ENCODE results near the gene GUCY2D. TPM values are rescaled to one million over a fixed set of nuclear protein-coding genes. Genes with fewer than 3 reads are reported as not detected.

Gene GUCY2D
- polyA plus RNA-seq, 1 donor (not counting 4 experiments of a cell fraction or from before 2014, with no cell fraction given): 0.25 TPM

- no peaks in the 10 kb centered on the region for H3K27me3 ChIP-seq (ENCODE audit: control insufficient read depth, extremely low read depth, insufficient read depth, low read length)
- H3K4me1 ChIP-seq (ENCODE audit: control insufficient read depth, extremely low read depth, insufficient read depth, low read length): peaks cover 34% of the 10 kb centered on the region
- H4K20me1 ChIP-seq (ENCODE audit: control insufficient read depth, extremely low read depth, insufficient read depth, low read length): no peaks in the 10 kb centered on the region
- DNase-seq (ENCODE audit: low read depth, low spot score) (no peak), FAIRE-seq (no peak)
- H3K79me2 ChIP-seq (ENCODE audit: control insufficient read depth, insufficient read depth, low read length): no peaks in the 10 kb centered on the region
- no peak overlapping the region for H3K9ac ChIP-seq (ENCODE audit: control insufficient read depth, extremely low read depth, insufficient read depth, low read length)
- no peak for TF ChIP-seq EZH2 (IDR thresholded peaks at IDR 0.05; ENCODE audit: low read length)
- no peak for TF ChIP-seq CTCF (optimal IDR thresholded peaks at IDR 0.05 in 1 of 3, IDR thresholded peaks at IDR 0.05 in 1 of 3, conservative IDR thresholded peaks at IDR 0.05 in 1 of 3; ENCODE audit: extremely low read depth in 1 of 3, insufficient read depth in 2 of 3, low read length in 3 of 3)
- H3K9me1 ChIP-seq (ENCODE audit: control insufficient read depth, extremely low read depth, insufficient read depth, low read length): no peaks in the 10 kb centered on the region
- no peak overlapping the region for H3K27ac ChIP-seq (ENCODE audit: control insufficient read depth, insufficient read depth, low read length)
- H3K4me2 ChIP-seq (ENCODE audit: control insufficient read depth, extremely low read depth, insufficient read depth, low read depth, low read length): no peak overlapping the region
- no peak overlapping the region for H2AFZ ChIP-seq (ENCODE audit: control insufficient read depth, low read length)
- H3K4me3 ChIP-seq (ENCODE audit: control insufficient read depth in 2 of 3, extremely low read depth in 1 of 3, insufficient read depth in 2 of 3, low read depth in 1 of 3, low read length in 3 of 3): no peak overlapping the region
- no peaks in the 10 kb centered on the region for H3K36me3 ChIP-seq (ENCODE audit: control insufficient read depth in 2 of 2, extremely low read depth in 1 of 2, insufficient read depth in 2 of 2, low read length in 2 of 2)
- dilution Hi-C loops (cut with MboI; ENCODE audit: extremely low pct_ligation_motif_present, low sequenced_read_pairs): no loop called here
- H3K9me3 ChIP-seq (ENCODE audit: control insufficient read depth, low read depth, low read length): no peaks in the 10 kb centered on the region
Observed at GRCh38 chr17:8014558-8014850, 12.1 kb downstream of the GUCY2D start.

GRCh38 chr17:8015236-8015956, 13.0 kb downstream of the GUCY2D start:
- no peak overlapping the region for H3K27ac ChIP-seq (ENCODE audit: control insufficient read depth, insufficient read depth, low read length)
- H3K27me3 ChIP-seq (ENCODE audit: control insufficient read depth, extremely low read depth, insufficient read depth, low read length): no peaks in the 10 kb centered on the region
- FAIRE-seq (no peak), DNase-seq (ENCODE audit: low read depth, low spot score) (no peak)
- H2AFZ ChIP-seq (ENCODE audit: control insufficient read depth, low read length): no peak overlapping the region
- dilution Hi-C loops (cut with MboI; ENCODE audit: extremely low pct_ligation_motif_present, low sequenced_read_pairs): no loop called here
- no peaks in the 10 kb centered on the region for H3K36me3 ChIP-seq (ENCODE audit: control insufficient read depth in 2 of 2, extremely low read depth in 1 of 2, insufficient read depth in 2 of 2, low read length in 2 of 2)
- no peaks in the 10 kb centered on the region for H3K9me1 ChIP-seq (ENCODE audit: control insufficient read depth, extremely low read depth, insufficient read depth, low read length)
- no peak overlapping the region for H3K4me3 ChIP-seq (ENCODE audit: control insufficient read depth in 2 of 3, extremely low read depth in 1 of 3, insufficient read depth in 2 of 3, low read depth in 1 of 3, low read length in 3 of 3)
- H3K4me1 ChIP-seq (ENCODE audit: control insufficient read depth, extremely low read depth, insufficient read depth, low read length): peaks cover 43% of the 10 kb centered on the region
- no peaks in the 10 kb centered on the region for H3K79me2 ChIP-seq (ENCODE audit: control insufficient read depth, insufficient read depth, low read length)
- peak overlapping the region; percentile 54 for H3K9ac ChIP-seq (ENCODE audit: control insufficient read depth, extremely low read depth, insufficient read depth, low read length)
- no peak overlapping the region for H3K4me2 ChIP-seq (ENCODE audit: control insufficient read depth, extremely low read depth, insufficient read depth, low read depth, low read length)
- no peaks in the 10 kb centered on the region for H4K20me1 ChIP-seq (ENCODE audit: control insufficient read depth, extremely low read depth, insufficient read depth, low read length)
- no peaks in the 10 kb centered on the region for H3K9me3 ChIP-seq (ENCODE audit: control insufficient read depth, low read depth, low read length)
- no peak for TF ChIP-seq EZH2 (IDR thresholded peaks at IDR 0.05; ENCODE audit: low read length)
- no peak for TF ChIP-seq CTCF (optimal IDR thresholded peaks at IDR 0.05 in 1 of 3, IDR thresholded peaks at IDR 0.05 in 1 of 3, conservative IDR thresholded peaks at IDR 0.05 in 1 of 3; ENCODE audit: extremely low read depth in 1 of 3, insufficient read depth in 2 of 3, low read length in 3 of 3)

Measured in keratinocyte (primary cell).